ENCODE measurements around the gene SCGB3A1.

The SCGB3A1 gene

GRCh38 chr5:180586870-180587269, 4.4 kb downstream of the SCGB3A1 start:
- DNase-seq (ENCODE audit: low spot score) = no peak

- DNase-seq (ENCODE audit: low spot score) = no peak
These were observed 5.1 kb downstream of the SCGB3A1 start for GRCh38 chr5:180586204-180586603.

GRCh38 chr5:180583738-180584137, 7.6 kb downstream of the SCGB3A1 start:
- DNase-seq (ENCODE audit: low spot score) = no peak

GRCh38 chr5:180580681-180581080, 10.6 kb downstream of the SCGB3A1 start:
- no peak for DNase-seq (ENCODE audit: low spot score)

- no peak for DNase-seq (ENCODE audit: low spot score)
These were observed 15.7 kb downstream of the SCGB3A1 start for GRCh38 chr5:180575571-180575970.

- DNase-seq (ENCODE audit: low spot score) = no peak
These were observed 22.4 kb downstream of the SCGB3A1 start for GRCh38 chr5:180568914-180569313.

- no peak for DNase-seq (ENCODE audit: low spot score)
These were observed 27.3 kb downstream of the SCGB3A1 start for GRCh38 chr5:180563994-180564393.

GRCh38 chr5:180558232-180558631, 33.1 kb downstream of the SCGB3A1 start:
- DNase-seq (ENCODE audit: low spot score) = no peak

- no peak for DNase-seq (ENCODE audit: low spot score)
These were observed 34.0 kb downstream of the SCGB3A1 start for GRCh38 chr5:180557217-180557809.

GRCh38 chr5:180555168-180555921, 36.0 kb downstream of the SCGB3A1 start:
- DNase-seq (ENCODE audit: low spot score) = no peak

- no peak for DNase-seq (ENCODE audit: low spot score)
These were observed 37.8 kb downstream of the SCGB3A1 start for GRCh38 chr5:180553530-180553929.

GRCh38 chr5:180548563-180548962, 42.7 kb downstream of the SCGB3A1 start:
- DNase-seq (ENCODE audit: low spot score) = no peak

- DNase-seq (ENCODE audit: low spot score) = no peak
These were observed 46.1 kb downstream of the SCGB3A1 start for GRCh38 chr5:180545248-180545647.

- DNase-seq (ENCODE audit: low spot score) = no peak
These were observed 49.6 kb downstream of the SCGB3A1 start for GRCh38 chr5:180541710-180542109.
